M059J (cell line): Measurements from ENCODE around the gene LARGE1. TPM values are rescaled to one million over a fixed set of nuclear protein-coding genes. Genes with fewer than 3 reads are reported as not detected.

ENCODE experiments used
- DNase-seq: peaks from one replicate; pipeline ENCODE4 v3.0.0-alpha.2; 2012; ENCODE audit warnings: low read depth
- total RNA-seq: library from RNA; depleted of rRNA; stranded (reverse); fragments of >200 nt; shearing (Covaris generic); gene quantifications from 2 replicates; pipeline ENCODE4 v1.2.3, GENCODE V29; 2014

LARGE1 gene
- total RNA-seq, 1 experiment from 2014 or later: 3.4 TPM

- DNase-seq: no peak
These were observed 6.1 kb downstream of the LARGE1 start for GRCh38 chr22:33914131-33914530.

DNA sequence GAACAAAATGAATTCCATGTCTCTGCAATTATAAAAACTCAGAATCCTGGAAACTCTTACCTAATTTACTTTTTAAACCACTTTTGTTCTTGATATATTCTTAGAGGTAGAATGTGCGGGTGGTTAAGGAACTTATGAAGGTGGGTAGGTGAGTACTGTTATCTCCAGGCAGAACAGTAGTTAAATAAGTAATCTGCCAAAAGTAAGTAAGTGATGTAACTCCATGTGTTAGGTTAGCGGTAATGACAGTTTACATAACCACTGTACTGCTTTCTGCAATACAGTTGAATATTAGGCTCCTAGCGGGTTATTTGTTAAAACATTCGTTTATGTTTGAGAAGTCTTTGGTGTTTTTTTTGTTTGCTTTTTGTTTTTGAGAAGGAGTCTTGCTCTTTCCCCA lies 7.1 kb downstream of the LARGE1 start:
- no peak for DNase-seq

DNA sequence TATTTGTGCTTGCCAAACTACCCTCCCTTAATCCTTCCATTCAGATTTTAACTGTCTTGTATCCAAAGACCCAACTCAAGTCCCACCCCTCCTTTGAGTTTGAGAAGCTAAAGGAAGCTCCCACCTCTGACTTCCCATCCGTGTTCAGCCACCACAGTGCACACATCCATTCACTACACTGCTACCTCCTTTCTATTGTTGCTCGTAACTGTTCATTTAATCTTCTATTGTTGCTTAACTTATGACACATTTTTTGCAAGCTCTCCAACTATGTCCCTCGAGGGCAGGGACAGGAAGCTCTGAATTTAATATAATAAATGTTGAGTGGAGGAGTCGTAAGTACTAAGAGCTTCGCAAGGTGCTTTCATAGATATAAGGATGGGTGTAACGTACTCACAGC lies 10.4 kb downstream of the LARGE1 start:
- no peak for DNase-seq

- peak; percentile 21 for DNase-seq
These were observed 11.2 kb downstream of the LARGE1 start for GRCh38 chr22:33909075-33909458.

DNA sequence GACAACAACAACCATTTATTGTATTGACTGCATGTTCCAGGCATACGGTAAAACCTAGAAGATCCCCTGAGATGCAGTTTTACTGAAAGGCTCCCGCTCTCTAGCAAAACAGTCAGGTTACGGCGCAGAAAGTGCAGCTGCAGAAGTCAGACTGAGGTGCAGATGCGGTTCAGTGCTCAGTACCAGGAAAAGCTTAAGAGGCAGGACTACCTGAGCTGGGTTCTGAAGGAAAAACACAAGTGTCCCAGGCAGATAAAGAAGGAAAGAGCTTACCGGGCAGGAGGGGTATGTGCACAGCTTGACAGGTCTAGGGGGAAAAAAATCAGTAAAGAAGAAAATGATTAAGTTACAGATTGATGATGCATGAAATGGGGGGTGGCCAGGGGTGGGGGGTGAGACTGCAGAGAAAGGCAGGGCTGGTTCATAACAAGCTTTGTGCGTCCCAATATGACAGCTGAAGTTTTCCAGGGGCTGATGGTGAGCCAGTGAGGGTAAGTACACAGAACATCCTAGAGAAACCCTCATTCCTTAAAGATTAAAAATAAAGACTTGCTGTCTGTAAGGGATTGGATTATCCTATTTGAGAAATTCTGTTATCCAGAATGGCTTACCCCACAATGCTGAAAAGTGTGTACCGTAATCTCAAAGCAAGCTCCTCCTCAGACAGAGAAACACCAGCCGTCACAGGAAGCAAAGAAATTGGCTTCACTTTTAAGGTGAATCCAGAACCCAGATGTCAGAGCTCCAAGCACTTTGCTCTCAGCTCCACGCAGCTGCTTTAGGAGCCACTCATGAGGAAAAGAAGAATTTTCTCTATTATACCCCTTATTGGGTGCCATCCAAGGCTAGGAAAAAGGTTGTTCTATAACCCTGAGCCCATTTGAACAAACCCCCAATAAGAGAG lies 11.9 kb downstream of the LARGE1 start:
- DNase-seq: no peak

- no peak for DNase-seq
These were observed 13.3 kb downstream of the LARGE1 start for GRCh38 chr22:33906954-33907353.

GRCh38 chr22:33906475-33906874 lies 13.8 kb downstream of the LARGE1 start:
- DNase-seq: no peak

- no peak for DNase-seq
These were observed 17.3 kb downstream of the LARGE1 start for GRCh38 chr22:33903012-33903411.

- no peak for DNase-seq
These were observed 18.2 kb downstream of the LARGE1 start for GRCh38 chr22:33902073-33902472.

DNA sequence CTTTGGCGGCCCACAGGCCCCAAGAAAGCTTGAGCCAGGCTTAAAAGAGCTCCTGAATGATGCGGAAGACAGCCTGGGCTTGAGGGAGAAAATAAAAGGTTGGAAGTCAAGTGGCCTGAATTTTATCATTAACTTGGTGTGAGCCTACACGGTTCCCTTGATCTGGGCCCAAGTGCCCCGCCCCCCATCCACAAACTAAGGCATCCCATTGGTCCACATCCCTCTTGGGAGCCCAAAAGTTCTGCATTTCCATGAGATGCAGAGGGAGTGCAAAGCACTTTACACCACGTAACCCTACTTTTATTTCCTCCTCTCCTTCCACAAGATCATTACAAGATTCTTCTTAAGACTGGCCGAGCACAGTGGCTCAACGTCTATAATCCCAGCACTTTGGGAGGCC lies 22.2 kb downstream of the LARGE1 start:
- no peak for DNase-seq

DNA sequence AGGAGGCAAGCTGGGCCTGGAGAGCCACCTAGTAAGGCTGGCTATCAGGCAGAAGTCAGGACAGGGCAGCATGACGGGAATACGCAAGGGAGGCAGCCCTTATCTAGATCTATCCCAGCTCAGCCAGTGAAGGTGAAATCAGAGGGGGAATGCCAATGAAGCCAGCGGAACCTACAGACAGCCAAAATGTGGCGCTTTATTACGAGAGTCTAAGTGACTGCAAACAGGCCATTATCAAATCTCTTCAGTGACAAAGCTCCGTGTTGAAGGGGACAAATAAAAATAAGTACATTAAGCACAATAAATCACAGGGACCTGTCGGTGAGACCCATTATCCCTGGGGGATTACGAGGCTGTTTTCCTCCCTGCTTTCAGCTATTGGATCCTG lies 22.8 kb downstream of the LARGE1 start:
- DNase-seq: no peak

GRCh38 chr22:33896575-33897447 lies 23.5 kb downstream of the LARGE1 start:
- no peak for DNase-seq

GRCh38 chr22:33896154-33896553 lies 24.1 kb downstream of the LARGE1 start:
- DNase-seq: no peak

DNA sequence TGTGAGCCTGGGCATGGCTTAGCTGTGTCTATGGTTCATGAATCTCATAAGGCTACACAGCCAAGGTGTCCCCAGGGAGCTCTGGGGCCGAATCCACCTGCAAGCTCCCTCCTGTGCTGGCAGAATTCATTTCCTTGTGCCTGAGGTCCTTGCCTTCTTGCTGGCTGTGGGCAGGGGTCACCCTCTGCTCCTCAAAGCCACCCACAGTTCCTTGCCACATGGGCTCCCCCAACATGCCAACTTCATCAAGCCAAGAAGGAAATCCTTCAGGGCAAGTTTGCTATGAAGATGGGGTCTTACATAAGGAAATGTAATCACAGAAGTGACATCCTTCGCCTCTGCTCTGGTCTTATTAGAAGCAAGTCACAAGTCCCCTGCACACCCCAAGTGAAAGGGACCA lies 24.8 kb downstream of the LARGE1 start:
- no peak for DNase-seq

DNA sequence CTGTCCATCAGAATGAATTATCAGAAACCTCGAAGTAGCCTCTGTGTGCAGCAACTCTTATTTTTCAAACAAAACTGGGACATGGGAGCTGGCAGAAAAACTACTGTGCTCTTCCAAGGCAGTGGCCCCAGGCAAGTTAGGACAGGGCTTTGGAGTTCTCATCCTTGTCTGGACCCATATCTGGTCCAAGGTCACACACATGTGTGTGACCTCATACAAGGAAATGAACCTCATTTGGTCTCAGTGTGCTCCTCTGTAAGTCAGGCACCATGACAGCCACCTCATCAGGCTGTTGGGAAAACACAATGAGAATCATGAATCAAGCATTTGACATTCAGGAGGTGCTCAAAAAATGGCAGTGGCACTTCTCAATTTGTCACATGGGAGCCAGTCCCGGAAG lies 25.8 kb downstream of the LARGE1 start:
- DNase-seq: no peak

GRCh38 chr22:33894036-33894435 lies 26.2 kb downstream of the LARGE1 start:
- no peak for DNase-seq

GRCh38 chr22:33893512-33893911 lies 26.8 kb downstream of the LARGE1 start:
- DNase-seq: no peak

GRCh38 chr22:33891992-33892391 lies 28.3 kb downstream of the LARGE1 start:
- no peak for DNase-seq

DNA sequence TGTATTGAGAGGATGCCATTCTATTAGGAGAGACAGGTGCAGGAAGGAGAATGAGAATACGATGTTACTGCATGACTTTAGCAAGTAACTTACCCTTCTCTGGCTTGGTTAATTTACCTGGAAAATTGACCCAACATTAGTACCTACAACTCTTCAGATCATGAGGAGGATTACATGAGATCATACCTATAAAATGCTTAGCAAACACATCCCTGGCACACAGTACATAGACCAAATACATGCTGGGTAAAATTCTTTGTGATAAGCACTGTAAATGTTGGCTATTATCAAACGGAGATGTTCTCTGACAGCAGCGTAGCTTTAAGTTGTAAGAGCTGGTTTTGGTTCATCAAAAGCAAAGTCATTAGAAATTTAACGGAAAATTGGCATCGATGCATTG lies 28.8 kb downstream of the LARGE1 start:
- DNase-seq: no peak

DNA sequence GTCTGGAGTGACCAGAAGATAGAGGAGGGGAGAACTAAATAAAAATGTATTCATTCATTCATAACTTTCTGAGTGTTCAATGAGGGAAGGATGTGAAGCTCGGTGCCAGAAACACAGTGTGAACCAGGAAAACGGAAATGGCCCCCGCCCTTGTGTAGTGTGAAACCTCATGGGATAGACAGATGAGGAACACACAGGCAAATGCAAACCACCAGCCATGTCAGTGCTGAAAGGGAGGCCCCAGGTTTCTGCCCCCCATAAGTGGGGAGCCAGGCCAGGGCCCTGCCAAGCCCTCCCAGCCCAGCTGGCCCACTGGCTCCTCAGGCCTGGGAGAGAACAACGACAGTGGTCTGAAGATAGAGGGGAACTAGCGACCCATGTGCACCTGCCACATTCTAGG lies 30.5 kb downstream of the LARGE1 start:
- DNase-seq: no peak

- DNase-seq: no peak
These were observed 31.5 kb downstream of the LARGE1 start for GRCh38 chr22:33888821-33889220.

DNA sequence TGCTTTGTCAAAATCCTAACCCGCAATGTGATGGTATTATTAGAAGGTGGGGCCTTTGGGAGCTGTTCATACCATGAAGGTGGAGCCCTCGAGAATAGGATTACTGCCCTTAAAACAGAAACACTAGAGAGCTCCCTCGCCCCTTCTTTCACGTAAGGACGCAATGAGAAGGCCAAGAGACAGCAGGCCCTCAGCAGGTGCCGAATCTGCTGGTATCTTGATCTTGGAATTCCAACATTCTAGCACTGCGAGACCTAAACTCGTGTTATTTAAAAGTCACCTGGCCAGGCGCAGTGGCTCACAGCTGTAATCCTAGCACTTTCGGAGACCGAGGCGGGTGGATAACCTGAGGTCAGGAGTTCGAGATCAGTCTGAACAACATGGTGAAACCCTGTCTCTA lies 33.1 kb downstream of the LARGE1 start:
- DNase-seq: no peak

DNA sequence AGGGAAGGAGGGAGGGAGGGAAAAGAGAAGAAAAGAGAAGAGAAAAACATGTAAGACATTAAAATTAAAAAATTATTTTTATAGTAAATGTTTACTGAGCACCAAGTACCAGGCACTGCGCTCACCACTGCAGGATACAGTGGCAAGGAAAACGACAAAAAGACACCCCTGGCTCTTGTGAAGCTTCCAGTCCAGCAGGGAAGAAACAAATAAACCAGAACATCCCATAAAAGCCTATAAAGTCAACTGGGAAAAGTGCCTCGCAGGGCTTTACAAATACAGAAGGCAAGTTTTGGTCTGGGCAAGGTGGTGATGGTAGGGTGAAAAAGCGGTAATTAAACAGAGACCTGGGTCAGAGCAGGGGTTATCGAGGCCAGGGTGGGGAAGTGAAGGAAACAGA lies 33.6 kb downstream of the LARGE1 start:
- DNase-seq: no peak
